Keratinocyte (primary cell): ENCODE data around the gene PMIS2. TPM values are rescaled to one million over a fixed set of nuclear protein-coding genes. Genes with fewer than 3 reads are reported as not detected.

Source experiments
- DNase-seq: peaks from one replicate; pipeline ENCODE4 v3.0.0-alpha.2; 2011; ENCODE audit warnings: low read depth, missing footprints, low spot score
- FAIRE-seq: peaks from 2 replicates; lab custom pipeline; 2011; peaks lifted over from hg19 to GRCh38; lab: Jason Lieb, UNC
- H2AFZ ChIP-seq: 2 replicates; pipeline ENCODE4 v1.6.0; 2012; ENCODE audit warnings: low read length, control low read depth, inconsistent platforms; ENCODE audit not compliant: control insufficient read depth
- H3K27ac ChIP-seq: 2 replicates; pipeline ENCODE4 v1.5.1; 2011; ENCODE audit warnings: low read length; ENCODE audit not compliant: control insufficient read depth, insufficient read depth
- H3K27me3 ChIP-seq: 3 replicates; pipeline ENCODE4 v1.6.0; 2011; ENCODE audit warnings: low read length; ENCODE audit not compliant: control insufficient read depth, insufficient read depth; ENCODE audit errors: extremely low read depth
- H3K36me3 ChIP-seq, 2 experiments: 2 replicates in 1 of 2; 3 replicates in 1 of 2; pipeline ENCODE4 v1.5.1; 2011; ENCODE audit warnings: low read length in 2 of 2, mild to moderate bottlenecking in 1 of 2; ENCODE audit not compliant: control insufficient read depth in 2 of 2, insufficient read depth in 2 of 2; ENCODE audit errors: extremely low read depth in 1 of 2
- H3K4me1 ChIP-seq: 3 replicates; pipeline ENCODE4 v1.5.1; 2011; ENCODE audit warnings: low read length; ENCODE audit not compliant: control insufficient read depth, insufficient read depth; ENCODE audit errors: extremely low read depth
- H3K4me2 ChIP-seq: 3 replicates; pipeline ENCODE4 v1.6.0; 2011; ENCODE audit warnings: low read depth, low read length; ENCODE audit not compliant: control insufficient read depth, insufficient read depth; ENCODE audit errors: extremely low read depth
- H3K4me3 ChIP-seq, 3 experiments: fragments of 200-600 bp in 1 of 3; sonication (generic) in 1 of 3; 2 replicates in 2 of 3; 3 replicates in 1 of 3; pipeline ENCODE4 v1.5.1; 2011 to 2016; ENCODE audit warnings: low read length in 3 of 3, mild to moderate bottlenecking in 3 of 3, control low read depth in 2 of 3, inconsistent platforms in 1 of 3, low read depth in 1 of 3, mixed read lengths in 1 of 3, mixed run types in 1 of 3, moderate library complexity in 1 of 3; ENCODE audit not compliant: control insufficient read depth in 2 of 3, insufficient read depth in 2 of 3; ENCODE audit errors: extremely low read depth in 1 of 3
- H3K79me2 ChIP-seq: 2 replicates; pipeline ENCODE4 v1.6.0; 2012; ENCODE audit warnings: low read length; ENCODE audit not compliant: control insufficient read depth, insufficient read depth
- H3K9ac ChIP-seq: 3 replicates; pipeline ENCODE4 v1.6.0; 2011; ENCODE audit warnings: low read length; ENCODE audit not compliant: control insufficient read depth, insufficient read depth; ENCODE audit errors: extremely low read depth
- H3K9me1 ChIP-seq: 3 replicates; pipeline ENCODE4 v1.6.0; 2011; ENCODE audit warnings: low read length; ENCODE audit not compliant: control insufficient read depth, insufficient read depth; ENCODE audit errors: extremely low read depth
- H3K9me3 ChIP-seq: 2 replicates; pipeline ENCODE4 v1.5.1; 2012; ENCODE audit warnings: low read depth, low read length; ENCODE audit not compliant: control insufficient read depth
- H4K20me1 ChIP-seq: 3 replicates; pipeline ENCODE4 v1.6.0; 2011; ENCODE audit warnings: low read length; ENCODE audit not compliant: control insufficient read depth, insufficient read depth; ENCODE audit errors: extremely low read depth
- CTCF ChIP-seq, 3 experiments: IDR thresholded peaks in 1 of 3; conservative IDR thresholded peaks in 1 of 3; optimal IDR thresholded peaks in 1 of 3; 2 replicates in 2 of 3; 3 replicates in 1 of 3; pipeline versions ENCODE3 to v1.5.1; 2011; ENCODE audit warnings: low read length in 3 of 3, mild to moderate bottlenecking in 3 of 3, moderate library complexity in 2 of 3, control low read depth in 1 of 3, inconsistent platforms in 1 of 3; ENCODE audit not compliant: insufficient read depth in 2 of 3; ENCODE audit errors: extremely low read depth in 1 of 3
- EZH2 ChIP-seq: IDR thresholded peaks from one replicate; pipeline ENCODE4 v1.6.1; 2012; ENCODE audit warnings: inconsistent platforms, mild to moderate bottlenecking, low read length, moderate library complexity
- dilution Hi-C: fragments of 300-500 bp; cut with MboI; formaldehyde crosslinking; loops from one replicate; pipeline ENCODE4 v1.7.0; 2020; ENCODE audit warnings: low sequenced_read_pairs; ENCODE audit not compliant: extremely low pct_ligation_motif_present
- polyA plus RNA-seq, 5 experiments: library from polyadenylated mRNA; depleted of rRNA in 3 of 5; stranded (reverse) in 3 of 5; stranded (forward) in 1 of 5; unstranded in 1 of 5; fragments of >200 nt; gene quantifications; 1 replicate in 1 of 5; 2 replicates in 3 of 5; 3 replicates in 1 of 5; pipeline versions ENCODE4 v1.2.1 to v1.2.3, GENCODE V29; 2011 to 2012; ENCODE audit warnings: missing spikeins in 2 of 5, low read depth in 1 of 5, low replicate concordance in 1 of 5

Gene PMIS2
- polyA plus RNA-seq, 1 donor (not counting 4 experiments of a cell fraction or from before 2014, with no cell fraction given) = not detected

GRCh38 chr19:35628565-35629331, 42.8 kb downstream of the PMIS2 start, which contains the start of gene RBM42:
Gene RBM42 (plus strand): TSS chr19:35629036. CDS start chr19:35629154, 118 bp downstream.
- dilution Hi-C loops = no loop called here
- no peak for TF ChIP-seq CTCF (optimal IDR thresholded peaks at IDR 0.05 in 1 of 3, IDR thresholded peaks at IDR 0.05 in 1 of 3, conservative IDR thresholded peaks at IDR 0.05 in 1 of 3; ENCODE audit: extremely low read depth in 1 of 3, insufficient read depth in 2 of 3, low read length in 3 of 3)
- TF ChIP-seq EZH2 = no peak
- Histone ChIP-seq H3K9me3 (no peaks in the 10 kb centered on the region), H2AFZ (peak within 1 kb of the TSS; percentile 82), H4K20me1 (no peaks in the 10 kb centered on the region), H3K4me2 (peak within 1 kb of the TSS; percentile 100), H3K4me3 (peak within 1 kb of the TSS; percentile 80 to 98 (median 92)), H3K4me1 (peaks cover 10% of the 10 kb centered on the region), H3K27me3 (no peaks in the 10 kb centered on the region), H3K27ac (peak within 1 kb of the TSS; percentile 86), H3K9ac (peak within 1 kb of the TSS; percentile 96), H3K9me1 (no peaks in the 10 kb centered on the region), H3K79me2 (peaks cover 18% of the 10 kb centered on the region), H3K36me3 (peaks cover 22 to 23% of the 10 kb centered on the region in 2 experiments)
- FAIRE-seq (peak; percentile 99), DNase-seq (peak; percentile 95)

- Histone ChIP-seq H3K9me1 (no peaks in the 10 kb centered on the region), H4K20me1 (no peaks in the 10 kb centered on the region), H3K4me3 (peak overlapping the region; percentile 80 to 98 (median 92)), H2AFZ (peak overlapping the region; percentile 82), H3K9me3 (no peaks in the 10 kb centered on the region), H3K36me3 (peaks cover 23% of the 10 kb centered on the region in 2 experiments), H3K4me1 (peaks cover 10% of the 10 kb centered on the region), H3K27ac (peak overlapping the region; percentile 86), H3K27me3 (no peaks in the 10 kb centered on the region), H3K79me2 (peaks cover 18% of the 10 kb centered on the region), H3K9ac (peak overlapping the region; percentile 96), H3K4me2 (peak overlapping the region; percentile 100)
- TF ChIP-seq CTCF (optimal IDR thresholded peaks at IDR 0.05 in 1 of 3, IDR thresholded peaks at IDR 0.05 in 1 of 3, conservative IDR thresholded peaks at IDR 0.05 in 1 of 3; ENCODE audit: extremely low read depth in 1 of 3, insufficient read depth in 2 of 3, low read length in 3 of 3) = no peak
- no peak for TF ChIP-seq EZH2
- dilution Hi-C loops = no loop called here
- FAIRE-seq (no peak), DNase-seq (no peak)
These were observed 43.3 kb downstream of the PMIS2 start for GRCh38 chr19:35629332-35629633.
